GM10248 (cell line): ENCODE measurements around the gene SNX9.

Experiments
- CTCF ChIA-PET: fragments of 300-600 bp; sonication (Branson Sonifier 250); formaldehyde crosslinking; extraction: SDS; loops from one replicate; lab custom pipeline; 2021; ENCODE audit warnings: antibody characterized with exemption; lab: Yijun Ruan, JAX
- POLR2A ChIA-PET: fragments of 350-650 bp; sonication (Branson Sonifier 250); formaldehyde crosslinking; extraction: SDS; loops from one replicate; lab custom pipeline; 2020; ENCODE audit warnings: antibody characterized with exemption; lab: Yijun Ruan, JAX
- DNase-seq: peaks from one replicate; pipeline ENCODE4 v3.0.0; 2012; ENCODE audit errors: extremely low spot score
- CTCF ChIP-seq: IDR thresholded peaks from 2 replicates; pipeline ENCODE4 v1.5.1; 2012; ENCODE audit warnings: mild to moderate bottlenecking, low read depth; ENCODE audit errors: extremely low read depth, missing control alignments, control extremely low read depth

Gene SNX9

GRCh38 chr6:157908369-157909281 lies 85.6 kb downstream of the SNX9 start:
- no peak for TF ChIP-seq CTCF
- ChIA-PET POLR2A (no interaction called here), CTCF (interaction anchor here (1.0 to 2.2 kb wide), 7 partner anchors 10 to 153 kb away, joined by 3 to 7 read pairs (median 4); no protein-coding TSS in a partner anchor)
- DNase-seq, result peak; percentile 63

GRCh38 chr6:157909282-157909664 lies 86.2 kb downstream of the SNX9 start:
- DNase-seq, result peak; percentile 61
- ChIA-PET POLR2A (no interaction called here), CTCF (interaction anchor here (0.9 to 2.2 kb wide), 5 partner anchors 10 to 153 kb away, joined by 3 to 7 read pairs (median 5); no protein-coding TSS in a partner anchor)
- TF ChIP-seq CTCF, result no peak

GRCh38 chr6:157911278-157911677 lies 88.2 kb downstream of the SNX9 start:
- no peak for TF ChIP-seq CTCF
- POLR2A ChIA-PET, result no interaction called here
- DNase-seq, result no peak
- CTCF ChIA-PET, result no interaction called here

GRCh38 chr6:157911786-157912185 lies 88.7 kb downstream of the SNX9 start:
- no peak for TF ChIP-seq CTCF
- CTCF ChIA-PET, result no interaction called here
- no peak for DNase-seq
- POLR2A ChIA-PET, result no interaction called here

- ChIA-PET POLR2A (no interaction called here), CTCF (no interaction called here)
- DNase-seq, result no peak
- no peak for TF ChIP-seq CTCF
Observed at GRCh38 chr6:157912326-157912725, 89.3 kb downstream of the SNX9 start.

- DNase-seq, result no peak
- no peak for TF ChIP-seq CTCF
- ChIA-PET POLR2A (no interaction called here), CTCF (interaction anchor here (1.1 to 1.7 kb wide), 4 partner anchors 9 to 48 kb away, joined by 3 to 4 read pairs (median 4); no protein-coding TSS in a partner anchor)
Observed at GRCh38 chr6:157921685-157922367, 98.8 kb downstream of the SNX9 start.
